ENCODE measurements around the gene NKX1-2. TPM values are rescaled to one million over a fixed set of nuclear protein-coding genes. Genes with fewer than 3 reads are reported as not detected.

NKX1-2 gene
- total RNA-seq, 4 donors from 2014 or later: not detected

DNA sequence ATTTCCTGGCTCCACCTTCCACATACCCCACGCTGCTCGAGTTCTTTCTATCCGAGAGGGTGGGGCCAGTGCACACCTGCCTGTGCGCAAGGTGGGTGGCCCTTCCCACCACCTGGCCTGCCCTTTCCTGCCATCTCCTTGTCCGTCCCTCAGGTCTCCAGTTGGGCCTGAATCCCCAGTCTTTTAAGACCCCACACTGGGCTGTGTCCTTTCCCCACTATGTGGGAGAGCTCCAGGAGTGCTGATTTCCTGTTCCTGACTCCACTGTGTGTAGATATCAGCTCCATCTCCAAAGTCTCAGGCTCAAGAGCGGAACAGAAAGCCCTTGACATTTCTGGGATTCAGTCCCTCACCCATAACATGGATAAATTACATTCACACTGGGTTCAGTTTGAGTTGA is 31.9 kb upstream of the NKX1-2 start:
- Histone ChIP-seq H3K4me1 (no peaks in the 10 kb centered on the region), H3K4me3 (no peak overlapping the region), H3K27me3 (no peaks in the 10 kb centered on the region), H3K27ac (no peak overlapping the region), H3K9me3 (no peaks in the 10 kb centered on the region), H3K36me3 (no peaks in the 10 kb centered on the region)
- WGBS, 2 donors (ENCODE audit: low coverage in 1 of 2): 85% methylated on average over 6 of the region's 6 CpGs; no CpG with 5 or more reads in 1 of the 2 donors
- DNase-seq: no peak
- TF ChIP-seq CTCF (IDR thresholded peaks at IDR 0.05): no peak
- no peak for TF ChIP-seq POLR2A (IDR thresholded peaks at IDR 0.05)
- TF ChIP-seq EP300 (IDR thresholded peaks at IDR 0.05; ENCODE audit: low read depth): no peak
- TF ChIP-seq POLR2AphosphoS5 (IDR thresholded peaks at IDR 0.05): no peak
- intact Hi-C loops (cut with DNase I; ENCODE audit: low total_unique reads): no loop called here
- in situ Hi-C loops (cut with MboI; ENCODE audit: low pct_ligation_motif_present in 1 of 4, low pct_unique_long_range_greater_than_20kb in 1 of 4, low sequenced_read_pairs in 3 of 4): no loop called here

GRCh38 chr10:124480860-124481259 is 31.0 kb upstream of the NKX1-2 start:
- Histone ChIP-seq H3K27ac (no peak overlapping the region), H3K27me3 (no peaks in the 10 kb centered on the region), H3K9me3 (no peaks in the 10 kb centered on the region), H3K4me3 (no peak overlapping the region), H3K4me1 (no peaks in the 10 kb centered on the region), H3K36me3 (no peaks in the 10 kb centered on the region)
- TF ChIP-seq POLR2A (IDR thresholded peaks at IDR 0.05) (no peak), EP300 (IDR thresholded peaks at IDR 0.05; ENCODE audit: low read depth) (no peak), CTCF (IDR thresholded peaks at IDR 0.05) (no peak), POLR2AphosphoS5 (IDR thresholded peaks at IDR 0.05) (no peak)
- intact Hi-C loops (cut with DNase I; ENCODE audit: low total_unique reads): no loop called here
- 66 to 88% methylated on average over 5 of the region's 5 CpGs for WGBS, 2 donors (ENCODE audit: low coverage in 1 of 2)
- DNase-seq: no peak
- in situ Hi-C loops (cut with MboI; ENCODE audit: low pct_ligation_motif_present in 1 of 4, low pct_unique_long_range_greater_than_20kb in 1 of 4, low sequenced_read_pairs in 3 of 4): no loop called here

- no peaks in the 10 kb centered on the region for H3K4me1 ChIP-seq
- no peak overlapping the region for H3K4me3 ChIP-seq
- no peak for DNase-seq
- in situ Hi-C loops (cut with MboI; ENCODE audit: low pct_ligation_motif_present in 1 of 4, low pct_unique_long_range_greater_than_20kb in 1 of 4, low sequenced_read_pairs in 3 of 4): no loop called here
- 95% methylated on average over 14 of the region's 14 CpGs; no CpG with 5 or more reads in 1 of the 2 donors for WGBS, 2 donors (ENCODE audit: low coverage in 1 of 2)
- H3K27ac ChIP-seq: no peak overlapping the region
- intact Hi-C loops (cut with DNase I; ENCODE audit: low total_unique reads): no loop called here
- H3K27me3 ChIP-seq: no peaks in the 10 kb centered on the region
- TF ChIP-seq POLR2AphosphoS5 (IDR thresholded peaks at IDR 0.05): no peak
- no peak for TF ChIP-seq POLR2A (IDR thresholded peaks at IDR 0.05)
- no peak for TF ChIP-seq CTCF (IDR thresholded peaks at IDR 0.05)
- TF ChIP-seq EP300 (IDR thresholded peaks at IDR 0.05; ENCODE audit: low read depth): no peak
- no peaks in the 10 kb centered on the region for H3K9me3 ChIP-seq
- H3K36me3 ChIP-seq: no peaks in the 10 kb centered on the region
Measured at GRCh38 chr10:124478515-124478914, 28.7 kb upstream of the NKX1-2 start.

- WGBS, 2 donors (ENCODE audit: low coverage in 1 of 2): 86% methylated on average over 11 of the region's 11 CpGs; no CpG with 5 or more reads in 1 of the 2 donors
- H3K4me3 ChIP-seq: no peak overlapping the region
- no peaks in the 10 kb centered on the region for H3K36me3 ChIP-seq
- H3K4me1 ChIP-seq: no peaks in the 10 kb centered on the region
- no peaks in the 10 kb centered on the region for H3K9me3 ChIP-seq
- H3K27ac ChIP-seq: no peak overlapping the region
- H3K27me3 ChIP-seq: no peaks in the 10 kb centered on the region
- no peak for DNase-seq
- intact Hi-C loops (cut with DNase I; ENCODE audit: low total_unique reads) (no loop called here), in situ Hi-C loops (cut with MboI; ENCODE audit: low pct_ligation_motif_present in 1 of 4, low pct_unique_long_range_greater_than_20kb in 1 of 4, low sequenced_read_pairs in 3 of 4) (no loop called here)
- TF ChIP-seq POLR2A (IDR thresholded peaks at IDR 0.05) (no peak), EP300 (IDR thresholded peaks at IDR 0.05; ENCODE audit: low read depth) (no peak), CTCF (IDR thresholded peaks at IDR 0.05) (no peak), POLR2AphosphoS5 (IDR thresholded peaks at IDR 0.05) (no peak)
Measured at GRCh38 chr10:124477614-124478363, 28.0 kb upstream of the NKX1-2 start.

All from transverse colon (tissue), 4 donors.